HEK293T (cell line): ENCODE results near the gene MRTO4.
"Not testable (repeated sequence)": the region's sequence is repeated elsewhere in the genome, so short reads cannot be mapped to it uniquely, and the experiment has no call there.

Experiments
- BHLHE40 ChIP-seq: fragments of 450-650 bp; IDR thresholded peaks from 2 replicates; pipeline ENCODE4 v1.6.1; 2016; ENCODE audit warnings: mild to moderate bottlenecking, moderate library complexity, borderline replicate concordance
- FOXA1 ChIP-seq: fragments of 450-650 bp; IDR thresholded peaks from 2 replicates; pipeline ENCODE4 v1.6.1; 2016; ENCODE audit warnings: mild to moderate bottlenecking
- FOXK2 ChIP-seq: fragments of 450-650 bp; IDR thresholded peaks from 2 replicates; pipeline ENCODE4 v1.6.1; 2016; ENCODE audit warnings: mild to moderate bottlenecking
- FOXM1 ChIP-seq: fragments of 450-650 bp; IDR thresholded peaks from 2 replicates; pipeline ENCODE4 v1.6.1; 2017; ENCODE audit warnings: mild to moderate bottlenecking, borderline replicate concordance
- L3MBTL2 ChIP-seq: fragments of 450-650 bp; conservative IDR thresholded peaks from 2 replicates; pipeline ENCODE4 v1.6.1; 2016; ENCODE audit warnings: mild to moderate bottlenecking
- LEF1 ChIP-seq: fragments of 450-650 bp; IDR thresholded peaks from 2 replicates; pipeline ENCODE4 v1.6.1; 2017; ENCODE audit warnings: mild to moderate bottlenecking, borderline replicate concordance
- SP1 ChIP-seq: fragments of 450-650 bp; IDR thresholded peaks from 2 replicates; pipeline ENCODE4 v1.6.1; 2017
- SUZ12 ChIP-seq: fragments of 450-650 bp; IDR thresholded peaks from 2 replicates; pipeline ENCODE4 v1.6.1; 2016; ENCODE audit warnings: mild to moderate bottlenecking

DNA sequence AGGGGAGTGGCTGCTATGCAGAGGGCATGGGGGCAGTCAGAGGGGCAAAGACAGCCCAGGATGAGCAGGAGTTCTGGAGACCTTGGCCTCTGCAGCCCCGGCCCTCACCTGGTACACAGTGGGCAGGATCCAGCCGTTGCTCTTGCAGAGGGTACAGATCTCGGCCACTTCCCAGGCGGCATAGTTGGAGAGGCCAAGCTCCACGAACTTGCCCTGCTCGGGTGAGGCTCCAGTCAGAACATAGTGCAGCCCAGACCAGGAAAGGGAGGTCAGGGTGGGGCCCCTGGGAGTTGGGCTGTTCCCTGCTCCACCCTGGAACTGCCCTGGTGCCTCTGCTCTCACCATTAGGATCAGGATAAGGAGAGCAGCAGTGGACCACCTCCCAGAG, 18.7 kb downstream of the MRTO4 start:
- TF ChIP-seq SP1, BHLHE40, SUZ12, FOXM1, LEF1, L3MBTL2, FOXK2, FOXA1: not testable (repeated sequence)
